Fibroblast of gingiva (primary cell): ENCODE measurements around the gene USB1.

Source experiments
- DNase-seq: peaks from one replicate; pipeline ENCODE4 v3.0.0-alpha.2; 2011; ENCODE audit warnings: low read depth

The USB1 gene

DNA sequence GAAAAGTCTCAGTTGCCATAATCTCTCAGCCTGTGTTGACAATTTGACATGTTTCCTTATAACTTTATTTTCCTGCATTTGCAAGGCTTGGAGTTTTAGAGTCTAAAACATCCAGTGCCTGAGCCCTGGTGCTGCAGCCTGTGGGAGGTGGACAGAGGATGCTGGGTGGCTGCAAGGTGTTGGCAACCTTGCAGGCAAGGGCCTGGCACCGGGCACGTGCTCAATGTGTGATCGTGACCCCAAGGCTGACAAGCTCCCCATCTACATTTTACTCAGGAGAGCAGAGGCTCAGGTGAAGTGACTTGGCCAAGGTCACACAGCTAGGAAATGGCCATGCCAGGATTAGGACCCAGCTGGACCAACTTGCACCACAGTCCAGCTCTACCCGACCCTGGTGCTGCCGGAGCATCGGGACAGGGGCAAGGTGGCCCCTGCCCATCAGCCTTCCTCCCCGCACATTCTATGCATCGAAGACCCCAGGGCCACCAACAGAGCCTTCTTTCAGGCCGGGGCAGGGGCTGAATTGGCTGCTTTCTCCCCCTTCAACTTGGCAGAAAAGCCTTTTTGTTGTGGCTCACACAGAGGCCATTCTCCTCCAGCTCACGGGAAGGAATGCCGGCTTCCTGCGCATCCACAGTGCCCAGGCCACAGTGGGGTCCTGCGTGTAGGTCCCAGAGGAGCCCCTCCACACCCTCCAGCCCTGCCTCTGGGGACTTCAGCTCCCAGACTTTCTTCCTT lies 47.5 kb downstream of the USB1 start:
- no peak for DNase-seq

DNA sequence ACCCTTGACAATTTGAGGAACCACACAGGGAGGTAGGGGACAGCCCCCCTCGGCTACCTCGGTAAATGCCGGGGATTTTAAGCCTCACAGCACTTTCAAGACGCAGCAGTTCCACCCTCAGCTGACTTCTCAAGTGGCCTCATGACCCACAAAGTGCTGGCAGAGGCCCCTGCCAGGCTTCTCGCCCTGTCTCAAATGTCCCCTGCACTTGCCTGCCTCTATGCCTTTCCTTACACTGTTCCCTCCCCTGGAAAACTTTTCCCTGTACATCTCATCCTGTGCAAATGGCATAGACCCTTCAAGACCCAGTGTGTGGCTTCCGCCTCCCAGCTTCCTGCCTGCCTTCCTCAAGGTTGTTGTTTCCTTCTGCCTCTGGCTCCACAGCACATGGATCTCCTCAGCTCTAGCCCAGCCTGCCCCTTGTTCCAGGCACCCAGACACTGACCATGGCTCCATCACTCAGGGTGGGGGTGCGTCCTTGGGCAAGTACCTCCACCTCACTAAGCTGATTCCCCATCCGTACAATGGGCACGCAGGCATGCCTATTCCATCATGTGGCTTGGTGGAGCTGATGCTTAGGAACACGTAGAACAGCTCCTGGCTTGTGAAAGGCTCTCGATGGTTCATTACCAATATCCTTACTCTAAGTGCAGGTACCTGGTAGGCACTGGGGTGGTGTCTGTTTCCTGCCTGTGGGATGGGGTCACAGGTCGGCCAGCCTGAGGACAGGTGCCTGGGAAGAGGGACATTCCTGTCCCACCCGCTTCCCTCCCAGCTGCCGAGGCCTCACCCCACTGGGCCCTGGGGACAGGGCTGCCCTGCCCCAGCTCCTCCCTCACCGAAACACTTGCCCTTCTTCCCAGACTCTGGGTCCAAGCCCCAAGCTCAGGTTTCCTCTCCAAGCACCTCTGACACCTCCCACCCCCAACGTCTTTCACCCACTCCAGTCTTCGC lies 48.3 kb downstream of the USB1 start:
- no peak for DNase-seq

DNA sequence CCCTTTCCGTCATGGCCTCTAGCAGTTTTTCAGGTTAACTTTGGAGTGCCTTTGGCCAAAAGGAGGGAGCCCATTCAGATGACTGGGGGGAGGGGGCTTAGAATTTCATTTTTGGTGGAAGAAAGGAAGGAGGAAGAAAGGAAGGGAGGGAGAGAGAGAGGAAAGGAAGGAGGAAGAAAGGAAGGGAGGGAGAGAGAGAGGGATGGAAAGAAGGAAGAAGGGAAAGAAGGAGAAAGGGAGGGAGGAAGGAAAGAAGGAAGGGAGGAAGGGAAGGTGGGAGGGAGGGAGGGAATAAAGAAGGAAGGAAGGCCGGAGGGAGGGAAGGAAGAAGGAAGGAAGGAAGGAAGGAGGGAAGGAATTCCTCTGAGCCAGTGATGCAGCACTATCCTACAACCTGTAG lies 50.1 kb downstream of the USB1 start:
- no peak for DNase-seq

DNA sequence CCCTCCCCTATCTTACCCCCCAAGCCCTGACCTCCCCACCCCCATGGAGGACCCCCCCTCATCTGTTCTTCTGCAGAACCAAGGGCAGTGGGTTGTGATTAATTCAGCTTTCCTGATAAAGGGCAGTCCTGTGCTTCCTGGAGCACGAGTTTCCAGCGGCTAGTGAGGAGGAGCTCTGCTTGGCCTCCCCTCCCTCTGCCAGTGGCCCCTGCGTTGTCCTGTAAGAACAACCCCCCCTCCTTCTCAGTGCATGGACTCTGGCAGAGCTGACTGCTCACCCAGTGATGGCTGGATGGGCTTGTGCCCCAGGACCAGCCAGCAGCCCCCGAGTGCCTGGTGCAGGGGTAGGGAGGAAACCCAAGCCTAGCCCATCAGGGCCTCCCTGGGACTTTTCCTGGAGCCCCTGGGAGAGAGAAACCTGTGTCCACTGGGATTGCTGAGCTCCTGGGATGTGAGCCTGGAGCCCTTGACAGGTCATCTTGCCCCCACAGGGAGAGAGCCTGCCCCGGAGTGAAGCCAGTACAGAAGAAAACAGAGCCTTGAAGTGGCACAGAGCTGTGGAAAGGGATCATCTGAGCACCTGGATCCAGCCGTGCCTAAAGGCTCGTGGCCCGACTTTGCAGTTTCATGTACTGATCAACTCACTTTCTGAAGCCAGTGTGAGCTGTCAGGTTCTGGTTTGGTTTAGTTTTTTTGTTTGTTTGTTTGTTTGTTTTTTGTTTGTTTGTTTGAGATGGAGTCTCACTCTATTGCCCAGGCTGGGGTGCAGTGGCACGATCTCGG lies 50.8 kb downstream of the USB1 start:
- DNase-seq = no peak

DNA sequence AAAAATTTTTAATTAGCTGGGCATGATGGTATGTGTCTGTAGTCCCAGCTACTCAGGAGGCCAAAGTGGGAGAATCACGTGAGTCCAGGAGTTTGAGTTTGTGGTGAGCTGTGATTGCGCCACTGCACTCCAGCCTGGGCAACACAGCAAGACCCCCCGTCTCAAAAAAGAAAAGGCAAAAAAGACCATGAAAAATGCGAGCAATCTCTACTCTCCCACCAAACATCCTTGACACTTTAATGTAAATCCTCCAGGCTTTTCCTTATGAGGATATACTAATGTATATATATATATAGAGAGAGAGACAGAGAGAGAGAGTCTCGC lies 52.4 kb downstream of the USB1 start:
- DNase-seq = no peak

DNA sequence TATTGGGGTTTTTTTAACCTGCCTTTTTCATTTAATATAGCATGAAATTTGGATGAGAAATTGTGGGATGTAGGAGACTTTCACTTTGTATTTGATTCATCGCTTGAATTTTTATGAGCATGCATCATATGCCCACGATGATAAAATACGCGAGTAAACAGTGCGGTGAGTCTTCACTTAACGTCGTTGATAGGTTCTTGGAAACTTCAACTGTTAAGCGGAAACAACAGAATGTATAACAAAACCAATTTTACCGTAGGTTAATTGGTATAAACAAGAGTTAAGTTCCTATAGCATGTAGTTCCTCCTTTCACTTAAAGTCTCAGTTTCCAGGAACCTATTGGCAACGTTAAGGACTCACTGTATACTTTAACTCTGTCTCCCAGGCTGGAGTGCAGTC lies 53.1 kb downstream of the USB1 start:
- DNase-seq = no peak

DNA sequence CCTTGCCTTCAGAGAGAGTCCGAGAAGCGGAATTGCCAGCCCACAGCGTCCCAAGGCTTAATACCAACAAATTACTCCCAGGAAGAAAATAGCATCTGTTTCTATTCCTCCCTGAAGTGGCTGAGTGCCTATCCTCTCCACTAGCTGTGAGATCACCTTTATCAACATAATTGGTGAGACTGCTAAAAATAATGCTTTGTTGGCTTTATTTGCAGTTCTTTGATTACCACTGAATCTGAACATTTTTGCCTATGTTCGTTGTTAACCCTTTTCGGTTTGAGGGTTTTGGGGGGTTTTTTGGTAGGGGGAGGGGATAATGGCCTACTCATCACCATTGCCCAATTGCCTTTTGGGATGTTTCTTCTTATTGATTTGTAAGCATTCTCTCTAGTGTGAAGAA lies 55.4 kb downstream of the USB1 start:
- DNase-seq = no peak

DNA sequence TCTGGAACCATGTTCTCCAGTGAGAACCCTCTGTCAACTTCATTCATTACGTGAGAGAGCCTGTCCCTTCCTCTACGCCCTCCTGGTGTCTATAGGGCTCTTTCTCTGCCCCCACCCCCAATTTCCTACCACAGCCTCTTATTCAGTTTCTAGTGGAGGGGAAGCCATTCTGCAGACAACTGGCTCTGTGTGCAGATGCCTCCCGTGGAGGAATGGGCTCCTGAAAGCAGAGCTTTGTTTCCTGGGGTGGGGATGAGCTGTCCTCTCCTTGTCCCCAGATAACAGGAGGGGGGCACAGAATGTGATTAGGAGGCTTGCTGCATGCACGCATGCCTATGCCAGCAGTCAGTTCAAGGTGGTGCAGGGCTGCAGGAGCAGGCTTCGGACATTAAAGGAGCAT lies 55.9 kb downstream of the USB1 start:
- DNase-seq = no peak

DNA sequence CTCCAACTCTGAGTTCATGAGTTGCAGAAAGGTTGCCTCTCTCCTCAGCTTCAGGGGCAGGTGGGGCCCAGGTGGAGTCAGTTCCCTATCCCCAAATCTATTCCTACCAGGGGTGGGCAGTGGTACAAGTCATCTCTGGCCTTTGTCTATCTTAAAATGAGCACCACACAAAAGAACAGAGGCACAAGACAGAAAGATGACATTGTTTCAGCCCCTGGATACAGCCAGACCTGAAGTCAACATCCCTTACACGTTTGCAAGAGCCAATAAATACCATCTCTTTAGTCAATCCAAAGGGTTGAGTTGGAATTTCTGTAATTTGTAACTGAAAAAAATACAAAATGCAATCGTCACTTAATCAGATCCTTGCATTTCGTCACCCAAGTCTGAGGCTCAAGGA lies 56.6 kb downstream of the USB1 start:
- DNase-seq = no peak

DNA sequence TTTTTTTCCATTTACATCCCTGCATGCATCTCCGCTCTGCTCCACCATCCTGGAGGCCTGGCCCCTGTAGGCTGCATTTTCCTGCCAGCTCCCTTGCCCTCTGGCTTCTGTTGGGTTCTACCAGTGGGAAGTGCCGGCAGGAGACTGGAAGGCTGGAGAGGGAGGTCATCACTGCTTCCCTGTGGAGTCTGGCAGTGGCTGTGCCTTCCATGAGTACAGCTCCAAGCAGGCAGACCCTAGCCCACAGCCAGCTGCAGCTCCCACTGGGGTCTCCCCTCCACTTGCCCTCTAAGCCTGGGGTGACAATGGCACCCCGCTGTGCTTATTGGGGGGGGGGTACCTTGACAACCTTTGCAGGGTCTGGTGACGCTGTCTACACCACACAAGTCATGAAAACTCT lies 61.6 kb downstream of the USB1 start:
- no peak for DNase-seq

DNA sequence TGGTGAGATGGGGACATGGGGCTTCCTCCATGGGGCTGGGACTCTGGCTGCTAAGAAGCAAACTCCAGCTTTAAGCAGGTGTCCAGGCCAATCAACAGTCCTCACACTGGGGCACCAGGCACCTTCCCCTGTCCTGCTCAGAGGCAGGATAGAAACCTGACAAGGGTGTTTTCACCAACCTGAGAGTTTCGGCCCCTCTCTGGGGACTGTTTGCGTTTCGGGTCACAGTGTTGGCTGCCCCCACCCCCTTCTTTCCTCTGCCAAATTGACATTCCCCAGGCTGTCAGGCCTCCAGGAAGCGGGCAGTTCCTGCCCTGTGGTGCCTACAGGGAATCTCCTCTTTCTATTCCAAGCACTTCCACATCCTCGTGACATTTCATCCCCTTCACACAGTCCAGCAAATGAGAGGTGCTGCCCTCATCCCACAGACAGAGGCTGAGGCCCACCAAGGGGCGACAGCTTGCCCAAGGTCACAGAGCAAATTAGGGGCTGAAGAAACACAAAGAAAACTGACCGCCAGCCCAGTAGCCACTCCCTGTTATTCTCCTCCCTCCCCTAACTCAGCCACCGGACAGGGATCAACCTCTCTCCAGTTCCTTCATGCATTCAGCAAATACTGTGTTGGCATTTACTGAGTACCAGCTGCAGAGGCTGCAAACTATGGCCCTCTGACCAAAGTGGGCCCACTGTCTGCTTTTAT lies 62.3 kb downstream of the USB1 start:
- DNase-seq = no peak

DNA sequence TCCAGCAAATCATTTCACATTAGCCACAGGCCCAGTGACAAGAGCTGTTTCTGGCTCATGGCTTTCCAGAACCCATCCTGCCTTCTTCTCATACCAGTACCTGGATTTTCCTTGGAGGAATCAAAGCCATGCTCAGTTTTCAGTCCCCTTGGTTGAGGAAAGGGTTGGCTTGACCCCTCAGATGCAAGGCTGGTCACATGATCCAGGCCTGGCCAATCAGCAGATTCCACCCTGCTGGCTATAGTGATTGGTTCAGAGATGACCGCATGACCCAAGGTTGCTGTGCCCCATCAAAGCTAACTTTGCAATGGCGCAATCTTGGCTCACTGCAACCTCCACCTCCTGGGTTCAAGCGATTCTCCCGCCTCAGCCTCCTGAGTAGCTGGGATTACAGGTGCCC lies 69.4 kb downstream of the USB1 start:
- no peak for DNase-seq
